Measurements from ENCODE around the gene TUBGCP2.
"Not testable (repeated sequence)": the region's sequence is repeated elsewhere in the genome, so short reads cannot be mapped to it uniquely, and the experiment has no call there.

Gene TUBGCP2

DNA sequence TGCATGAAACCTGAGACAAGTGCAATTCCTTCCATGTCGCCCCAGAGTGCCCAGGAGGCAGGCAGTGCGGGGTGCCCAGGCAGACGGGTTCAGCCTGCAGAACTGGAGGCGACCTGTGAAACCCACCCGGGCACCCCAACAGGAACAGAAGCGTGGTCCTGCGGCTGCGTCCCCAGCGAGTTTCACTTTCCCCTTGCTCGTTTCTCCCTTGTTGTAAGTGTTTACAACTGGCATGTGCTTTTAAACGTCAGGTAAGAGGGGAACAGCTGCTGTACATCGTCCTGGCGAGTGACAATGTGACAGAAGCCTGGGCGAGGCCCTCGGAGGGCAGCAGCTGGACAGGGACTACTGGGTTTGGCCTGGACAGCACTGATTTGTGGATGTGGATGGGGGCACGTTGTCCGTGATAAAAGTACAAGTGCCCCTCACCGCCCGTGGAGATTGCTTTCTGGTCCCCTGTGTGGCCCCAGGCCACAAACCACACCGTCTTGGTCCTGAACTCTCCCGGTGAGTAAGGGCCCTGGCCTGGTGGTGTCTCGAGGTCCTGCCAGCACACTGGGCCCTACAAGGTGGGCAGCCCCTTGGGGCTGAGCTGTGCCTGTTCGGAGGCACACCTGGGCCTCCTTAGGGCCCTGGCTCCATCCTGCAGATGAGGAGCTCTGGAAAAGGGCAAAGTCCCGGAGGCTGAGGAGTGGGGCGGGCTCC, 67.0 kb downstream of the TUBGCP2 start:
- no peak for DNase-seq

DNA sequence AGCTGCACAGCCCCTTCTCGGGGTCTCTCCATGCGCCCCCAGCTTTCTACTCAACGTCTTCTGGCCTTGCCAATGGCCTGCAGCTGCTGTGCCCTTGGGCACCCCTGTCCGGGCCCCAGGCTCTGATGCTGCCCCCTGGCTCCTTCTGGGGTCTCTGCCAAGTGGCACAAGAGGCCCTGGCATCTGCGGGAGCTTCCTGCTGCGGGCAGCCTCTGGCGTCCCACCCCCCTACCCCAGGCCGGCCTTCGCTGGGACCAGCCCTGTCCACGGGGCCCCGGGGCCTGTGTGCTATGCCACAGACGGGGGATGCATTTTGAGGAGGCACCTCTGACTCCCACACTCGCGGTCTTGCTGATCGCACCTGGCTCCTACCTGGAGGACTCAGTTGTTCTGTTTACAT, 68.7 kb downstream of the TUBGCP2 start:
- DNase-seq = no peak

GRCh38 chr10:133238466-133238804, 70.2 kb downstream of the TUBGCP2 start:
- DNase-seq = no peak

DNA sequence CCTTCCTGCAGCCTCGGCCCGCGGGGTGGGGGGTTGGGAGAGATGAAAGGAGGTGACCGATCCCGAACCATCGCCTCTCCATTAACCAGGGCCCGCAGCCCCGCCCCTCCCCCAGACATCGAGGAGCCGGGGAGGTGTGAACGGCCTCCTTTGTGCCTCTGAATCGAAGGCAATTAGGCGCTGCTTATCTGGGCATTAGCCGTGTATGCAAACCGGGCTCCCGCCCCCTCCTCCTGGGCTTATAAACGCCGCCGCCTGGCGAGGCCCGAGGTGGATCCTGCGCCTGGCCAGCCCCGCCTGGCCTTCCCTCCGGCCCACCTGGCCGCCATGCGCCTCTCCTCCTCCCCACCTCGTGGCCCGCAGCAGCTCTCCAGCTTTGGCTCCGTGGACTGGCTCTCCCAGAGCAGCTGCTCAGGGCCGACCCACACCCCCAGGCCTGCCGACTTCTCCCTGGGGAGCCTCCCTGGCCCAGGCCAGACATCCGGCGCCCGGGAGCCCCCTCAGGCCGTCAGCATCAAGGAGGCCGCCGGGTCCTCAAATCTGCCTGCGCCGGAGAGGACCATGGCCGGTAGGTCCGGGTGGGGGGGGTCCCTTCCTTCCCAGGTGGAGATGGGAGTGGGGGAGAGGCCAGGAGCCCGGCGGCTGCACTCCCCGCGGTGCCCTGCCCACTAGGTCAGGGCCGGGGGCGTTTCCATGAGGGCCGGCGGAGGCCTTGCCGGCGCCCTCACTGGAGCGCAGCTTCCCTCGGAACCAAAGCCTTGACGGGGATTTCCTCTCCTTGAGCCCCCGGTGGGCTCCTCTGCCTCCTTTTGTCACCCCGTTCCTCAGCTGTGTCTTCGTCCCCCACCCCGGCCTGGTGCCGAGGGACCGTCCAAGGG, 70.8 kb downstream of the TUBGCP2 start, which contains the start of gene VENTX:
Gene VENTX (plus strand): TSS at position 268 of the 878 bp plus-strand sequence. CDS start 60 bp downstream, at position 328.
- no peak for DNase-seq

DNA sequence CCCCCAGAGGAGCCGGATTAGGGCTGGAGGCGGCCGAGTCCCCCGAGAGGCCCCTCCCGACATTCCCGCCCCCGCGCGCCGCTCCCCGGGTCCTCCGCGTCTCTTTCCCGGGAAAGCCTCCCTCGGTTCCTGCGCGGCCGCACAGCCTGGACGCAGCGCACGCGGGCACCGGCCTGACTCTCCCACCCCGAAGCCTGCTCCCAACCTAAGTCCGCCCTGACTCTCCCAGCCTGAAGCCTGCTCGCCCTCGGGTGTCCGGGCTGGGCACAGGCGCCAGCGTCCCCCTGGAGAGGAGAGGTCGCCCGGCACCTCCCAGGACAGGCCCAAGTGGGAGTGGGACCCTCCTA, 71.5 kb downstream of the TUBGCP2 start:
- DNase-seq = no peak

DNA sequence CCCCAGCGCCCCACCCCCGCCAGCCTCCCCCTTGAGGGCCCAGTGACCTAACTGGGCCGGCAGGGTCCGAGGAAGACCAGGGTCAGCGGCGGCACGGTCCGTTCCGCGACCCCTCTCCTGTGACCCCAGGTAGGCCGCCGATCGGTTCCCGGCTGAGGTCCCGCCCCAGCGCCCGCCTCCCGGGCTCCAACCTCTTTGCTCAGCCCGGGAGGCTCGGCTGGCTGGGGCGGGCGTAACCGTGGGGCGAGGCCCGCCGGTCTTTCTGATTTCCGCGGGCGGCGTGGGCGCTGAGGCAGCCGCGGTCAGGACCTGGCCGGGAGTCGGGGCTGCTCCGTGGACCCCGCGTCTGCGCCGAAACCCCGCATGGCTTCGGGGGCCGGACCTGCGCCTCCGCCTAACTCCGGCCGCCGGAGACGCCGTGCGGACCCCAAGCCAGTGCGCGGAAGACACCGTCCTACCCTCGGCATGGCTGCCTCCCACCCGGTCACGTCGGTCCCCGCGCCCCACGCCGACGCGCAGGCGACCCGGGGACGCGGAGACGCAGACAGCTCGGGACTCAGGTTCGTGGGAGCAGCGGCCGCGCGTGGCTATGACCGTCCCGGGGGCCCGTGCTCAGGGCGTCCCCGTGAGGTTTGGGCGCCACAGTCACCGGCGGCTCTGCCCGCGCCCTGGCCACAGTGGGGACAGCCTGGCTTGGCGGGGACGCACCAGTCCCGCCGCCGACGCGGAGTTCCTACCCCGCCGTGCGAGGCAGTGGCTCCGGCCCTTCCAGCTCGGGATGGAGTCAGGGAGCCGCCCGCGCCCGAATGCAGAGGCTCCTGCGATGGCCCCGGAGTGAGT, 72.1 kb downstream of the TUBGCP2 start:
- no peak for DNase-seq

DNA sequence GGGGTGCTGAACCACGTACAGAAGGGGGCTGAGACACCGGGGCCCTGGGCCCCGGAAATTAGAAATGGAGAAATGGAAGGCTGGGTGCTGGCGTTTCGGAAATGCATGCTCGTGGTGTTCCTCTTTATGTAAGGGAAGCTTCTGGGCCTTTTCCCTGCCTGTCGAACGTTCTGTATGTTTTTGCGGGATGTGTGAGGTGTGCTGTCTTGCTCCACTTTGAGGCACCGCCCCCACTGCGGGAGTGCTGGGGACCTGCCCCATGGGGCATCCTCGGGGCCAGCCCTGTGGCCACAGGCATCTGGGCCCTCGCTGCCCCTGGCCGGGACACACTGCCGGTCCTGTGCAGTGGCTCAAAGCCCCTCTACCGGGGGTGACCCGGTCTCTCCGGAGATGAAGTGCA, 72.7 kb downstream of the TUBGCP2 start:
- no peak for DNase-seq

DNA sequence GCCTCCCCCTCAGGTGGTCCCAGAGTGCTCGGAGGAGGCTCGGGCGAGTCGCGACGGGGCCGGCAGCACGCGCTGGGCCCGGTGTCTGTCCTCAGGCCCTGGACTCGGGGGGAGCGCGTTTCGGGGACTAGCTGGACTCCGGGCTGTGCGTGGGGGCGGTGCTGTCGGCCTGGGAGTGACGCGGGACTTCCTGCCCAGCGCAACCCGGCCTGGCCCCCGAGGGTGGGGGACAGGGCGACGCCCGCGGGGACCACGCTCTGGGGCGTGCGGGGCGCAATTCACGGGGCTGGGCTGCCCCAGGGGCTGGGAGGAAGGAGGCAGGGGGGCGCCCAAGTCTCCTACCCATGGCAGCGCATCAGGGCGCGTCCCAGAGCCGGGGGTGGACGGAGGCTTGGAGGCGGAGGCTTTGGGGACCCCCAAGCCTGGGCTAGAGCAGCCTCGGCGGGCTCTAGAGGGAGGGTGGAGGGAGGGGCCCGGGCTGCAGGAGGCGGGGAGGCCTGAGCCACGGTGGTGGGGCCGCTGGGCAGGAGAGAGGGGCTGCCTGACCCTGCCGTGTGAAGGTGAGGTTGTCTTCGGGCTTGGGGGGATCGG, 73.3 kb downstream of the TUBGCP2 start:
- DNase-seq = no peak

- DNase-seq = not testable (repeated sequence)
Measured at GRCh38 chr10:133234796-133235195, 73.9 kb downstream of the TUBGCP2 start.

DNA sequence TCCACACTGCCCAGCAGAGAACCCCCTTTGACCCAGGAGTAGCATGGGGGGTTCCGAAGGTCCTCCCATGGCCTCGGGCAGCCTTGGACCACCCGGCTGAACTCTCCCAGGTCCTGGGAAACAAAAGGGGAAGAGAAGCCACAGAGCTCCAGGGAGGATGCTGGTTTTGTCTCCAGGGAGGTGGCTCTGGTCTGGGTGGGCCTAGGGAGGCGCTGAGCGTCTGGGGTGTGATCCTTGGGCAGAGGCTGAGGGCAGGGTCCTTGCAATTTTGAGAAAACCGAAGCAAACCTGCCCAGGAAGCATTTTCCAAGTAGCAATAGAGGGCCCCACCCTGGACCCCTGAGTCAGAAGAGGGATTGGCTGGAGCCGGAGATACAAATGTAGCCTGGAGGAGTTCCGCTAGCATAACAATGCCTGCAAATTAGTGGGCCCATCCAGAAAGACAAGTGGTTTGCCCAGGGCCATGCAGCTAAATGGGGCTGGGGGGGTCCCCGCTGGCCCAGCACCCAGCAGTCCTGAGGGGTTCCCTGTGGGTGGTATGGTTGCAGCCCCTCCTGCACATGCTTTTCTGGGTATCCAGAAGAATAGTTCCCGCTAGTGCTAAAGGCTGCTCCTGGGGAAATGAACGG, 76.6 kb downstream of the TUBGCP2 start:
- DNase-seq = no peak

DNA sequence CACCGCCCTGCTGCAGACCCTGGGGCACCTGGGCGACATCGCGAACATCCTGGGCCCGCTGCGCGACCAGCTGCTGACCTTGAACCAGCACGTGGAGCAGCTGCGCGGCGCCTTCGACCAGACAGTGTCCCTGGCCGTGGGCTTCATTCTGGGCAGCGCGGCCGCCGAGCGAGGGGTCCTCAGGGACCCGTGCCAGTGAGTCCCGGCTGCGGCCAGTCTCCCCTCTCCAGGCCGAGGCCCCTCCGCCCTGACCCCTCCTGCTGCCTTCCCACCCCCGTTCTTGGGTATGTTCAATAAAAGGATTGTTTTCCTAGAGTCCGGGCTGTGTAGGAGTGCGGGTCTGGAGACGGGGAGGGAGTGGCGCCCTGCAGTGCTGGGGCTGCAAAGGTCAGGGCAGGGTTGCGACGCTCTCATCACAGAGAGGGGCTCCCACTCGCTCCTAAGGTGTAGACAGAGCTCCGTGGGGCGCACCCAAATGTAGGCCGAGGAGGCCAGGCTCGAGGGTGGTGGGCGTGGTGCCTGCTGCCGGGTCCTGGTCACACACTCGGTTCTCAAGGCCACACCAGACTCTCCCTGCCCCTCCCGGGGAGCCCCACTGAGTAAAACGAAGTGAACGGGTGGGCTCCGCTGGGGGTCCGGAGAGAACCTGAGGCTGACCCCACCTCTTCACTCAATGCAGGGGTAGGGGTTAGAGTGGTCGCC, 77.3 kb downstream of the TUBGCP2 start:
- DNase-seq = no peak

DNA sequence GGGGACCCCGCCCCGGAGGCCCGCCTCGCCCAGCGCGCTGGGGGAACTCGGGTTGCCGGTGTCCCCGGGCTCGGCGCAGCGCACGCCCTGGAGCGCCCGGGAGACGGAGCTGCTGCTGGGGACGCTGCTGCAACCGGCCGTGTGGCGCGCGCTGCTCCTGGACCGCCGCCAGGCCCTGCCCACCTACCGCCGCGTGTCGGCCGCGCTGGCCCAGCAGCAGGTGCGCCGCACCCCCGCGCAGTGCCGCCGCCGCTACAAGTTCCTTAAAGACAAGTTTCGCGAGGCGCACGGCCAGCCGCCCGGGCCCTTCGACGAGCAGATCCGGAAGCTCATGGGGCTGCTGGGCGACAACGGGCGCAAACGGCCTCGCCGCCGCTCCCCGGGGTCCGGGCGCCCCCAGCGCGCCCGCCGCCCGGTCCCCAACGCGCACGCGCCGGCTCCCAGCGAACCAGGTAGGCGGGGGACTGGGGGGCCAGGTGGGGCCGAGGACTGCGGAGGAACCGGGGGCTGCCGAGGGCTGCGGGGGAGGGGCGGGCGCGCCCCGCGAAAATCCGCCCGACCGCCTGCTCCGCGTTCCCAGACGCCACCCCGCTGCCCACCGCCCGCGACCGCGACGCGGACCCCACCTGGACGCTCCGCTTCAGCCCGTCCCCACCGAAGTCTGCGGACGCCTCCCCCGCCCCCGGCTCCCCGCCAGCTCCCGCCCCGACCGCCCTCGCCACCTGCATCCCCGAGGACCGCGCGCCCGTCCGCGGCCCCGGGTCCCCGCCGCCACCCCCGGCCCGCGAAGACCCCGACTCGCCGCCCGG, 78.1 kb downstream of the TUBGCP2 start:
- DNase-seq = no peak

- no peak for DNase-seq
Measured at GRCh38 chr10:133230044-133230361, 78.7 kb downstream of the TUBGCP2 start, which contains the start of gene UTF1. TSS of gene UTF1 (plus strand) at chr10:133230217. CDS start at chr10:133230289, 72 bp downstream.

GRCh38 chr10:133229265-133230043, 79.2 kb downstream of the TUBGCP2 start:
- no peak for DNase-seq

Measured in NCI-H1436 (cell line).